ENCODE measurements around the gene TXNIP.
A peak's percentile ranks its signal among the peaks of the same experiment; 100 is the strongest.

TXNIP gene

DNA sequence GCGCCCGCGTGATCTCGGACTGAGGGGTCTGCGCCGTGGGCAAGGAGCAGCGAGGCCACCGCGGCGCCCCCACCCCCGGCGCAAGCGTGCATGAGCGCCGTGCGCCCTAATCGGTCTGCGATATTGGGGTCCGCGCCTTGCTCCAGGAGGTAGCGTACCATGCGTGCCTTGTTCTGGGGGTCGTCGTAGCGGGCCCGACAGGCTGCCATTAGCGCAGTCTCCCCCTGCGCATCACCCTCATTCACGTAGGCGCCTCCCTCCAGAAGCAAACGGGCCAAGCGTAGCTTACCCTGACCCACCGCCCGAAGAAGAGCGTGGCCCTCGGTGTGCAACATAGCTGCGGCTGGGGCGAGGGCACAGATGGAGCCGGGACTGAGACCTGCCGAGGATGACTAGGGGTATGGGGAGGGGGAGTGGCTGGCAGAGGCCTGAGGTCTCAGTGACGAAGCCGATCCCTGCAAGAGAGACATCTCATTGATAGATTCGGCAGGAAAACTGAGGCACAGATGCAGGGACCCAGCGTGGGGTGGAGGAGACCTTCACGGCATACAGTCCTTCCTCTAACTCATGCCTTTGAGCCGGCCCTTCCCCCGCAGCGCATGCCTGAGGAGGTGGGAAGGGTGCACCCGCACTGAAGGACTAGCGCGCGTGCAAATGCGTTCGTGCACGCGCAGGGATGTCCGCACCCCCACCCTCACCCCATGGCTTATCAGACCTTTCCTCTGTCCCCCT, 34.8 kb downstream of the TXNIP start:
- DNase-seq, result no peak

DNA sequence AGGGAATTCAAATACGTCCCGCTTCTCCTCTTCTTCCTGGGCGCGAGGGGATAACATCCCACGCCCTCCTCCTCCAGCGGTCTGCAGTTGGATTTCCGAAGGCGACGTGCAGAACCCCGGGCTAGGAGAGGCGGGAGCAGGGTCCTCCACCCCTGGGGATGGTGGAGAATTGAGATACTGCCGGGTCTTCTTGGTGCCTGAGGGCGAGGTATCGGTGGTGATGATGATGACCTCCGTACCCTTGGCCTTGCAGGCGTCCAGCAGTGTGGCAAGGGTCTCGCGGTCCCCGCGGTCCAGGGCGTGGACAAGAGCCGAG, 35.3 kb downstream of the TXNIP start:
- DNase-seq, result no peak

DNA sequence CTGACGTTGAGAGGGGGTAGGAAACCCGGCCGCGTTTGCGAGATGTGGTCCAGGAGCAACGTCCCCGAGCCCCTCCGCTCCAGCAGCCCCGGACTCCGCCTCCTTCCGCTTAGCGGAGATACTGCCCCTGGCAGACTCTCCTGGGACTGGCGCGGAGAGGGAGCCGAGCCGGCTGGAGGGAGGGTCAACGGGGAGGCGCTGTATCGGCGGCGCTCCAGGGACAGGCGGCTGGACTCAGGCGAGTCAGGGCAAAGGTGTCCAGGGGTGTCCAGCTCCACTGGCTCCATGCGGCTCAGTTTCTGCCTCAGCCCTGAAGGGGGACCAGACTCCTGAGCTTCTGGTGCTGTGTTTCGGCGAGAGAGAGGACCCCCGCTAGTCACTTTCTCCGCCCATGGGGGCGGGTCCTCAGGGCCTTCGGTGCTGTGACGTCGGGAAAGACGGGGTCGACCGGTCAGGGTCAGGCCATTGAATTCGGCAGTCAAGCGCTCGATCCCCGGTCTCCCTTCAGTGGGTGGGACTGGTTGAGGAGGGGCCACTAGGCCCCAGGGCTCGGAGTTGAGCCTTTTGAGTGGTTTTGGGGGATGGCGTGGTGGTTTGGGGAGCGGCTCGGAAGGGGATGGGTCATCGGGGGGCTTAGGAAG, 35.8 kb downstream of the TXNIP start:
- no peak for DNase-seq

DNA sequence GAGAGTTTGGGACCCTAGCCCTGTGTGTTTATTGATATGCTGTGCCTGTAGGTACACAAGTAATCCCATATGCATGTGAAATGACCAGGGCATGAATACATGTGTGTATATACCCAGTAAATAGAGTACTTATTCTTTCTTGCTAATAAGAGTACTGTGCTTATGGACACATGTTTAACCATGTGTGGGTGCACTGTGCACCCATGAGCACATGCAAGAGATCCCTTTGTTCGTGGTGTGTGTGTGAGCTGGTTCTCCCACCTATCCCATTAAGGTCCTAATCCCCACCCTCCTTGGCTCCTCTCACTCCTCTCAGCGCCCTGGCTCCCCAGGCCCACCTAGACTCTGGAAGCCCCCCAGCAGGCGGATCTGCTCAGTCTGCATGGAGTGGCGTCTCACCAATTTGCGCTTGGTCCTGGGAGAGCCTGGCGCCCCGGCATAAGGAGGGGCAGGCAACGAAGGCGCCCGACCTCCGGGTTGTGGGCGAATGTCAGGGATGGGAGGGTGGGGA, 36.4 kb downstream of the TXNIP start:
- no peak for DNase-seq

DNA sequence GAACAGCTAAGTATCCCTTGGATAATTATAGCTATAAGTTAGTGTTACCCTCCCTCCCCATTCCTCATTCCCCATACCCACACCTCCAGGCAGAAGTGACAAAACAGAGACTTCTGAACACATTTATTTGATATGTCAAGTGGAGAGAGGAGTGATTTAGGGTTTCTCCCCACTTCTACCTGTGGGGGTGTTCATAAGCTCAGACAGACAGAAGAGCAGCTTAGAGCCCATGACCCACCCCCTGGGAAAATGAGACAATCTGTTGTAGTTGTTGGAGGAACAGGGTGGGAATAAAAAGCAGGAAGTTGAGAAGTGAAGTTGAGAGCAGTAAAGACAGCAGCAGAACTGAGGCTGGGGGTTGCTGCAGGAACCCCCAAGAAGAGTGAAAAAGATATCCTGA, 37.0 kb downstream of the TXNIP start:
- DNase-seq, result no peak

DNA sequence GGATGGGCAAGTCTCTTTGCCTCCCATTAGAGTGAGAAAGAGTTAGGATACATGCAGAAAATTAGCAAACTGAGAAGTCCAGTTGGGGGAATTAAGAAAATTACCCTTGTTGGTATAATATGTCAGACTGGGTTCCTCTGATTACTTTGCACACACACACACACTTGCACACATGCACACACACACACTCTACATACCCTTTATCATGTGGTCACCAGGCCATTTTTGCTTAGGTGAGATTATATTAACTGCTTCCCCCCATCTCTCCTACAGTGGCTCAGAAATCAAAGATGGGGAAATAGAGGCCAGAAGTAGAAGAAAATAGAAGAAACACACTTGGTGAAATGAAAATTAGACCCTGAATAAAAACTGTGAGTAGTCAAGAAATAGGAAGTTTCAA, 37.6 kb downstream of the TXNIP start:
- DNase-seq, result no peak

DNA sequence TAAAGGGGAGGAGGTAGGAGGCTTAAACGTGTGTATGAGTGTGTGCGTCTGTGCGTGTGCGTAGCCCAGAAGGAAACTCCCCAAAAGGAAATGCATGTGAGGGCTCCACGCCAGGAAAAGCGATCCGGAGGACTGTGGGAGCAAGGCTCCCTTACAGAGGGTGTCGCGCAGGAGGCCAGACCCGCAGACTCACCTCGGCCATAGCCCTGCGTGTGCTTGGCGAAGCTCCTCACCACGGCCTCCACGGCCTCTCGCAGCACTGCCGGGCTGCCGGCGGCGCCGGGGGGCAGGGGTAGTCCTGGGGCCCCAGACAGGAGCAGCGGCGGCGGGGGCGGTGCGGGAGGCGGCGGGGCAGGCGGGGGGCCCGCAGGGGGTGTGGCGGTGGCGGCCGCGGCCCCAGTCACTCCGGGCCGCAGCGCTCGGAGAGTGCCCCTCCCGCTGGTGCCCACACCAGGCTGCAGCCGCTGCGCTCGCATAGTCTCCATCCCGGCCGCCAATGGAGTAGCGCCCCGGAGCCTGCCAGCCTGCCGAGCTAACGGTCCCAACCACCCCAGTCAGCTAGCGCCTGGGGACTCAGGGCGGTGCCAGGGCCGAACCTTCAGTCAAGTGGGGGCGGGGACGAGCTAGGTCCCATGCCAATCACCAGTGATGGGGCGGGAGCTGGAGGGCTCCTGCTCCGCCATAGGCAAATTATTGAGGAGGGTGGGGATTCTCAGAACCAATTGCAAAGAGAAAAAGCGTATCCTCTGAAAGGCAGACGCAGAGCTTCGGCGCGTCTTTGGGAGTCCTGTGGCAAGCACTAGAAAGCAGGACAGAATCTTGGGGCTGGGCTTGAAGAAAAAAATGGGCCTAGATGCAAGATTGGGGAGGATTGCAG, 38.7 kb downstream of the TXNIP start, which contains the start of gene LIX1L:
Gene LIX1L (minus strand): TSS at position 575 of the 877 bp plus-strand sequence. CDS start 90 bp downstream, at position 485.
- peak; percentile 94 for DNase-seq

DNA sequence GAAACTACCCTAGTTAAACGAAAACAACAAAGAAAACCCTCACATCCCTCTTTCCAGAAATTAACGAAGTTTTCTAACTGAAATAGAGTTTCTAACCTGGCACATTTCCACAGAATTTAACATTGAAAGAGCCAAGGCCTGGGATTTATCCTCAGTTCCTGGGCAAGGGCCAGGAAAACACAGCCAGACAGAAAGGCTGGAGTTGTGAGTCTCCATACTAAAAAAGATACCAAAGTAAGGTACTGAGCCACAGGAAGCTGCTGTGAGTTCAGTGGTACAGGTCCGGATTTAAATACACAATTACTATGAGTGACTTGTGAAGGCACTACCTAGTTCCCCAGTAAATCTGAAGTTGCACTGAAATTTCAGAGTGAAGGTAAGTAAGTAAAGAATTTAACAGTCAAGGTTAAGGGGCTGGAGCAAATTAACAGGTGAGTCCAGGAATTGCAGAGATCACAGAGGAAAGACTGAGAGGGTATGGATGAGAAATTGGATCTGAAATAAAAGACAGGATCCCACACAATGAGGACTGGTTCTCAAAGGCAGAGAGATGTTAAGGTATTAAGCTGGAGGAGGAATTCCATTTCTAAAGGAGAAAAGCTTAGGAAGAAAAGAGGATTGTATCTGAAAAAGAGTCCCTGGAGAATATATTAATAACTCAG, 39.5 kb downstream of the TXNIP start:
- DNase-seq, result no peak

DNA sequence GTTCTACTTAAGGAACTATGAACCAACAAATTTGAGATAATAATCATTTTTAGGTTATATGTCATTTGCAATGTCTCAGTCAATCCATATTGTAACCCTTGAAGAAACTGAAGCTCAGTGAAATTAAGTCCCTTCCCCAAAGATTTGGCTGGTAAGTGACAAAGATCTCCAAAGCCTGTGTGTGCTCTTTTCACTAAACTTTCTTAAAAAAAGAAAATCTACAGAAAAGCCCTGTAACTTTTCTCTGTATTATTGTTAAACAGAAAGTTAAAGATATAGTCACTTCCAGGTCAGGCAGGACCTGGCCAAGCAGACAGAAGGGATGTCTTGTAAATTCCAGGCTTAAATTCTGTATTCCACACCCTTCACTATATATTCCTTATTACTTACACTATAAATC, 40.0 kb downstream of the TXNIP start:
- no peak for DNase-seq

DNA sequence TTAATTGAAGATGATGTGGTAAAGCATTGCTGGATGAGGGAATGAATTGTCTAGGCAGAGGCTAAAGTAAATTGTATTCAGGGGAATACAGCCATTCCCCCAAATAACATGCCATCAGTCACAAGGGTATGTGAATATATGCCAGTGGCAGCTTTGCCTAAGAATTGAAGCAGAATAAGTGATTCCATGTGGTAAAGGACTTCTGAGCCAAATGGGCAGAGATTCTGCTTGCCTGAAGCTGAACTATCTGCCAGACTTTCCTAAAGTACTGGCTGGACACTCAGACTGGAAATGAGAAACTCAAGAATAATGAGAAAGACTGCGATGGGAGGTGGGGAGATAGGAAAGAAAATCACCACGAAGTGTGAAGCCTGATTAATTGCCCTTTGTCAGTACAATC, 40.9 kb downstream of the TXNIP start:
- DNase-seq, result no peak

DNA sequence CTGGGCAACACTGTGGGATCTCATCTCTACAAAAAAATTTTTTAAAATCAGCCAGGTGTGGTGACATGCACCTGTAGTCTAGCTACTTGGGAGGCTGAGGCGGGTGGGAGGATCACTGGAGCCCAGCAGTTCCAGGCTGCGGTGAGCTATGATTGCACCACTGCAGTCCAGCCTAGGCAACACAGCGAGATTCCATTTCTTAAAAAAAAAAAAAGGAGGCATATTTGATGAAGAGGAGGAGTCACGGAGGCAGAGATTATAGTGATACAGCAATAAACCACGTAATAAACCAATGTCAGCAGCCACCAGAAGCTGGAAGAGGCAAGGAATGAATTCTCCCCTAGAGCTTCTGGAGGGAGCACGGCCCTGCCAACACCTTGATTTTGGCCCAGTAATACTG, 42.5 kb downstream of the TXNIP start:
- no peak for DNase-seq

DNA sequence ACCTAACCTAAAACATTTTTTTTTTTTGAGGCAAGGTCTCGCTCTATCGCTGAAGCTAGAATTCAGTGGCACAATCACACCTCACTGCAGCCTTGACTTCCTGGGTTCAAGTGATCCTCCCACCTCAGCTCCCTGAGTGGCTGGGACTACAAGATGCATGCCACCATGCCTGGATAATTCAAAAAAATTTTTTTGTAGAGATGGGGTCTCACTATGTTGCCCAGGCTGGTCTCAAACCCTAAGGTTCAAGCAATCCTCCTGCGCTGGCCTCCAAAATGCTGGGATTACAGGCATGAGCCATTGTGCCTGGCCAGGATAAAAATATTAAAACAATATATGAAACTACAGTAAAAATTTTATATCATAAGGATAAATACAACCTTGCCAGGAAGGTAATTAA, 43.5 kb downstream of the TXNIP start:
- no peak for DNase-seq

DNA sequence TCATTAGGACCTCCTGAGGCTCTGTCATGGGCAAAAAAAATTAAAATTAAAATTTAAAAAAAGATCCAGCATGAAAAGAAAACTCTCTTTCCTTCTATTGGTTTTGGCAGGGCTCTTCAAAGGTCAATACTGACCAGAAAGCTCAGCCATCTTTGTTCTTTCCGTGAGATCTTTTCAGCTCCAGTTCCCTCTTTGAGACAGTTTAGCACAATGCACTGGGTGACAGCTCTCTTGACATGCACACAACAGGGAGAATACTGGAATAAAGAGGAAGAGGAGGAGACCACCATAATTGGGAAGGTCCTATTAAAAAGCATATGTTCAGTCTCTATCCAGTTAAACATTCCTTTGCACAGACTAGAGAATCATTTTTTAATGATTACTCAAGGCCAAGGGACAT, 44.9 kb downstream of the TXNIP start:
- no peak for DNase-seq

DNA sequence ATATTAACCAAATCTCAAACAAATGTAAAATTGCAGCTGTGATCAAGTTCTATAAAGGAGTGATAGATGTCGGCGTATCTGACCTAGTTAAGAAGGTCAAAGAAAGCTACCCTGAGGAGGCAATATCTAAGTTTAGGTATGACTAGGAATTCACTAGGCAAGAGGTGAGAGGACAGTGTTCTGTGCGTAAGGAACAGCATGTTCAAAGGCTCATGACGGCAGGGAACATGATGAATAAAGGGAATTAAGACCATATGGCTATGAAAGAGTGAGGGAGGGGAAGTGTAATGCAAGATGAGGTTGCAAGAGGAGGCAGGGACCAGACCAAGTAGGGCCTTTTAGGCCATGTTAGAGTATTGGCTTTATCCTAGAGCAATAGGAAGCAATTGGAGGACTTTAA, 47.2 kb downstream of the TXNIP start:
- DNase-seq, result no peak

DNA sequence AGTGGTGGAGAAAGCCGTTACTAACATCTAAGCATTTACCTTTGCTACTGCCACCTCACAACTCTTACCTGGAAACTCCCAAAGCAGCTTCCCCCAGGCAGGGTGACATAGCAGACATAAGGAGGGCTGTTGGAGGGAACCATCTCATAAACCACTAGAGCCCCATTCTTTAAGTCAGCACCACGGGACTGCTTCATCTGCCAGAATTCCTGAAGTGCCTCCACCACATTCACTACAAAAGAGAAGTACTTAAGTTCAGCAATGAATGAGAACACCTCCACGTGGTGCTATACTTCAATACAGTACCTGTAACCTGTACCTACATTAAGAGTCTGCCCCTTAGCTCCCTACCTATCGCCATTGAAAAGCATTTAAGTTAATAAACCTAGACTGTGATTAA, 48.8 kb downstream of the TXNIP start:
- DNase-seq, result no peak

DNA sequence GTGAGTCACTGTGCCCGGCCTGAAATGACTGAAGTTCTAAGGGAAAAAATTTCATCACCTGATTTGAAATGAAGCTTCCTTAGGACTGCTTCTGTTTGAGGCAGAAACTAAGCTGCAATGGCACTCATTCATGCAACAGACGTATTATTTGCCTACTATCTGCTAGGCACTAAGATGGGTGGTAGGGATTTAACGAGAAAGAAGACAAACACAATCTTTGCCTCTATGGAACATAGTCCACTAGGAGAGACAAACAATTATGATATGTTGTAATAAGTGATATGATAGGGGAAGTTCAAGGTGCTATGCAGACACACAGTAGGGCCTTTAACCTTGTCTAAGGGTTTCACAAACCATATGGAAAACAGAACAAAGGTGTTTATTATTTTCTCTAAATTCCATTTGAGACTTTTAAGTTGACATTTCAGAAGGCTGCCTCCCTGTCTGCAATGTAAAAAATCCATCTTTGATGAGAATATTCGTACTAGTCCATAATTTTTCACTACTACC, 49.8 kb downstream of the TXNIP start:
- no peak for DNase-seq

DNA sequence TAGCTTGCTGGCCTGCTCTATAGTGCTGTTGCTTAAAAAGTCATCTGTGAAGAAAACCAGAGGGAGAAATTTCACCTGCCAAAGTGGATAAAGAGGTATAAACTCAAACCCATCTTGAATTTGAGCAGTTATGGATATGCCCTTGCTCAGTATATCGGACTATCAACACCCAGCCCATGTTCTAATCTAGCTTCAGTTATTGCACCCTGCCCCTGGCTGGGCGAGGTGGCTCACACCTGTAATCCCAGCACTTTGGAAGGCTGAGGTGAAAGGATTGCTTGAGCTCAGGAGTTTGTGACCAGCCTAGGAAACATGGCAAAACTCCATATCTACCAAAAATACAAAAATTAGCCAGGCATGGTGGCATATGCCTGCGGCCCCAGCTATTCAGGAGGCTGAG, 51.8 kb downstream of the TXNIP start:
- no peak for DNase-seq

DNA sequence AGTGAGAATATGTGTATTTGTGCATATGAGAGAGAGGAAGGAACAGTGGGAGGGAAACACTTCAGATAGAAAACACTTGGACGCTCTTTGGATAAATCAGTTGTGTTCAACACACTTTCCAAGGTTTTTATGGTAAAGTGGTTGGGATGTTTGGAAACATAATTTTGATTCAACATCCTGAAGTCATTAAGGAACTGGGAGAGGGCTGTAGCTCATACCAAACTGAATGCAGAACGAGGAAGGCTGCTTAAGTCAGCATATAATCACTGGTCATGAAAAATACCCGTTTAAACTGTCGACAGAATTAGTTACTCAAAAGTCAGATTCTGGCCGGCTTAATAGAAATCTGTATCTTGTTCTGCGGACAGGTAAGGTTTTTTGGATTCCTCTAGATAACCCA, 53.5 kb downstream of the TXNIP start:
- DNase-seq, result no peak
